NCI-H526 treated with DMSO at 0.1 percent for 48 hours (cell line): ENCODE results near the gene TRMT10B.
"Not testable (repeated sequence)": the region's sequence is repeated elsewhere in the genome, so short reads cannot be mapped to it uniquely, and the experiment has no call there.

Source experiments
- DNase-seq: peaks from one replicate; lab custom pipeline; 2025; lab: John Stamatoyannopoulos, UW

TRMT10B gene

DNA sequence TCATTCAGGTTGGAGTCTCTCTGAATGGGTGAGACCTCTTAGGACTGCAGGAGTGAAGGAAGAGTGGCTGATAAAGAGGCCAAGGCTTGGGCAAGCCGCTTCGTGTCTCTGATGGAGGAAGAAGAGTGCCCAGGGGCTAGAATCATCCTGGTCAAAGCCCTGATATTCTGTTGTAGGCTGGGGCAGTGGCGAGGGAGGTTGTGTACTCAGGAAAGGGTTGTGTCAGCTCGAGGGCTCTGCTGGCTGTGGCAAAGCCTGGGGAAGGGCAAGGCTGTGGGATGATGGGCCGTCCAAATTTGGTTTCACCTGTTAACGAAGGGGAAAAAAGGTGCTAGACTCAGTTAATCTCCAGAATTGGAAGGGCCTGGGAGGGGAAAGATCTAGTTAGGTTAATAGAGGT is 2.4 kb upstream of the TRMT10B start:
- no peak for DNase-seq

DNA sequence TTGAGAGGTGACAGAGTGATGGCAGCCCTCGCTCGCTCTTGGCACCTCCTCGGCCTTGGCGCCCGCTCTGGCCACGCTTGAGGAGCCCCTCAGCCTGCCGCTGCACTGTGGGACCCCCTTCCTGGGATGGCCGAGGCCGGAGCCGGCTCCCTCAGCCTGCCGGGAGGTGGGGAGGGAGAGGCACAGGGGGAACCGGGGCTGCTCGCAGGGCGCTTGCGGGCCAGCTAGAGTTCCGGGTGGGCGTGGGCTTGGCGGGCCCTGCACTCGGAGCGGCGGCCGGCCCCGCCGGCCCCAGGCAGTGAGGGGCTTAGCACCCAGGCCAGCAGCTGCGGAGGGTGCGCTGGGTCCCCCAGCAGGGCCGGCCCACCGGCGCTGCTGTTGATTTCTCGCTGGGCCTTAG is 1.9 kb upstream of the TRMT10B start:
- DNase-seq, result not testable (repeated sequence)

DNA sequence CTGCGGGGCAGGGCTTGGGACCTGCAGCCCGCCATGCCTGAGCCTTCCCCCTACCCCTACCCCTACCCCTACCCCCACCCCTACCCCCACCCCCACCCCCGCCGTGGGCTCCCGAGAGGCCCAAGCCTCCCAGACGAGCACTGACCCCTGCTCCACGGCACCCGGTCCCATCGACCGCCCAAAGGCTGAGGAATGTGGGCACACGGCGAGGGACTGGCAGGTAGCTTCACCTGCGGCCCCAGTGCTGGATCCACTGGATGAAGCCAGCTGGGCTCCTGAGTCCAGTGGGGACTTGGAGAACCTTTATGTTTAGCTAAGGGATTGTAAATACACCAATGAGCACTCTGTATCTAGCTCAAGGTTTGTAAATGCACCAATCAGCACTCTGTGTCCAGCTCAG is 1.5 kb upstream of the TRMT10B start:
- DNase-seq, result not testable (repeated sequence)

DNA sequence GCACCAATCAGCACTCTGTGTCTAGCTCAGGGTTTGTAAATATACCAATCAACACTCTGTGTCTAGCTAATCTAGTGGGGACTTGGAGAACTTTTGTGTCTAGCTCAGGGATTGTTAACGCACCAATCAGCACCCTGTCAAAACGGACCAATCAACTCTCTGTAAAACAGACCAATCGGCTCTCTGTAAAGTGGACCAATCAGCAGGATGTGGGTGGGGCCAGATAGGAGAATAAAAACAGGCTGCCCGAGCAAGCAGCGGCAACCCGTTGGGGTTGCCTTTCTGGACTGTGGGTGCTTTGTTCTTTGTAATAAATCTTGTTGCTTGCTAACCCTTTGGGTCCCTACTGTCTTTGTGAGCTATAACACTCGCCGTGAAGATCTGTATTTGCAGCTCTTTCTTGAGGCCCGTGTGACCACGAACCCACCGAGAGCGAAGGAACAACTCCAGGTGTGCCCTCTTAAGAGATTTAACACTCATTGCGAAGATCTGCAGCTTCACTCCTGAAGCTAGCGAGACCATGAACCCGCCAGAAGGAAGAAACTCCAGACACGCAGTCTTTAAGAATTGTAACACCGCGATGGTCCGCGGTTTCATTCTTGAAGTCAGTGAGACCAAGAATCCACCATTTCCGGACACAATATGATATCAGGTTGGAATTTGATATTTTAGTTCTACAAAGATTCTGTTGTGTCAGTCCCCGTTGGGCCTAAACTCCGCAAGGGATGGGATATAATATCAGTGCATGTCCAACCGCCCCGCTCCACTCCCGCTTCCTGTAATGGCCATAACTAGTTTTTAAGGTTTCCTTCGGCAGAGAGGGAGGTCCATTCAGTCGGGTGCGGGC is 740 bp upstream of the TRMT10B start:
- no peak for DNase-seq

DNA sequence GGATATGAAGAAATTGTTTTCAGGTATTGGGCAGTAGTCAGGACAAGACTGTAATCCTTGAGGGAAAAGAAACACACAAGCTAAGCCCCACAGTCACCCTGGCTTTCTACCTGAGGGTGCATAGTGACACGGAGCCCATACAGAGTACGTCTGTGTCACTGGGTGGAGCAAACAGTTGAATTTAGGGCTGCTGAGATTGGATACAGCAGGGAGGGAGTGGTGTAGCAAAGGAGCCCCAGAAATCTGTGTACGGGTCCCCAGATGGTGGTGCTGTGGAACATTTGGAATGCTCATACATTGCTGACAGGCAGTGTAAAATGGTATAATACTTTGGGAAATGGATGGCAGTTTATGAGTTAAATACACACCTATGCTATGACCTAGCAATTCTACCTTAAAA is 5.1 kb downstream of the TRMT10B start:
- no peak for DNase-seq

DNA sequence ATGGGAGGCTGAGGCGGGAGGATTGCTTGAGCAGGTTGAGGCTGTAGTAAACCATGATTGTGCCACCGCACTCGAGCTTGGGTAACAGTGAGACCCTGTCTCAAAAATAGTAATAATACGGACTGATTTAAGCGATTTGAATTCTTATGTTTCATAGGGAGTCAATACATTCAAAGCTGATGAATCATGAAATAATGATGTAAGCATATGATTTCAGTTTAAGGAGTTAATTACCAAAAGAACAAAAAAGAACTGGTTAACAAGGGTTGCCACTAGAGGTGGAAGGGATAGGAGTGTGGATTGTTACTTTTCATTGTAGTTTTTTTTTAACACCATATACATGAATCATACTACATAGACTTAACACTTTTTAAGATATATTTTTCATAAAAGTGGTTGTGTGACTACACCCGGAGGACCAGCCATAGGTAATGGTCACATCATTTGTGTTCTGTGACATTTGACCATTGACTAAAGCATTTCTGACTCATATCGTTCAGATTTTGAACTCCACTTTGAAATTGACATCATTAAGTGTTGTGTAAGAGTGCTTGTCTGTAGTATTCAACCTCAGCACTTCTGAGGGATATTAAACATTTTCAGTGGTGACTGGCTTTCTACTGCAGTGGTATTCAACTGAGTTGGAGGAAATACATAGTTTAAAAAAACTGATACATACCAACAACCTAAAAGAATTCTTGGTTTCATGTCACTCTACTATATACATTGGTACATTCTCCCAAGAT is 7.0 kb downstream of the TRMT10B start:
- DNase-seq, result no peak

DNA sequence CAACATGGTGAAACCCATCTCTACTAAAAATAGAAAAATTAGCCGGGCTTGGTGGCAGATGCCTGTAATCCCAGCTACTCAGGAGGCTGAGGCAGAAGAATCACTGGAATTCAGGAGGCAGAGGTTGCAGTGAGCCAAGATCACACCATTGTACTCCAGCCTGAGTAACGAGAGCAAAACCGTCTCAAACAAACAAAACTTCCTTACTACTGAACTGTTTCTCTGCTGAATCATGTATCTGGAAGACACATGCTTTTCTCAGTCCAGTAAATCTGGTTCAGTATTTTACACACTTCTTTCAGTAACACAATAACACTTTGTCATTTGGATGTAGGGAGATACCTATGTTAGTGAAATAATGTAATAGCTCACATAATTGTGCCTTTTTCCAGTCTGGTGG is 7.9 kb downstream of the TRMT10B start:
- DNase-seq, result no peak

DNA sequence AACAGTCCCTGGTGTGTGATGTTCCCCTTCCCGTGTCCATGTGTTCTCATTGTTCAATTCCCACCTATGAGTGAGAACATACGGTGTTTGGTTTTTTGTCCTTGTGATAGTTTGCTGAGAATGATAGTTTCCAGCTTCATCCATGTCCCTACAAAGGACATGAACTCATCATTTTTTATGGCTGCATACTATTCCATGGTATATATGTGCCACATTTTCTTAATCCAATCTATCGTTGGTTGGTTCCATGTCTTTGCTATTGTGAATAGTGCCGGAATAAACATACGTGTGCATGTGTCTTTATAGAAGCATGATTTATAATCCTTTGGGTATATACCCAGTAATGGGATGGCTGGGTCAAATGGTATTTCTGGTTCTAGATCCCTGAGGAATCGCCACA is 11.7 kb downstream of the TRMT10B start:
- DNase-seq, result not testable (repeated sequence)

DNA sequence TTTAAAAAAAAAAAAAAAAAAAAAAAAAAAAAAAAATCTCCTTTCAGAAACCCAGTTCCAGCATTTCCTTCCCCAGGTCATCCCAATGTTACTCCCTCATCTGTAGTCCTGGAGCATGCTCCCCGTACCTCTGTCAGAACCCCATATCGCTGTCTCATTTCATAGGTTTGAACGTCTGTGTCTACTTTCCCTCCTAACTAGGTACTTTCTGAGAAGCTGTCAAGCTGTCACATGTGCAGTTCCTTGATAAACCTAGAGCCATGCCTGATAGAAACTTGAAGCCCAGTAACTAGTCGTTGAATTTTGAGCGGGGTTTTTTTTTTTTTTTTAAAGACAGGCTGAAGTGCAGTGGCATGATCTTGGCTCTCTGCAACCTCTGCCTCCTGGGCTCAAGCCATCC is 15.7 kb downstream of the TRMT10B start:
- DNase-seq, result no peak

DNA sequence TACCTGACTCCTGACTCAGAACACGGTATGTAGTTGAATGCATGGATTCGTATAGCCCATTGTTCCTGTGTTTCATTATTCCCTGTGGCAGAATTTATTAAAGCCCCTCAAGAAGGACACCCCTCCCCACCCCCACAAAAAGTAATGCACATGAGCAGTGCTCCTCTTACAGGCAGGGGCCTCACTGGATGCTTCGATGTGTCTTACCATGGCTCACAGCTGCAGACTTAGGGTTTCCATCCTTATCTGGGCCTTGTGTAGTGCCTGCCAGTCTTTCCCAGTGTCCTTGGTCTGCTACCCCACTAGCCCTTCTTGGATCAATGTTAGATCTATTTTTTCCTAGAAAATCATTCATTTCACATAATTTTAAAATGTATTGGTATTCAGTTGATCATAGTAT is 16.4 kb downstream of the TRMT10B start:
- no peak for DNase-seq

DNA sequence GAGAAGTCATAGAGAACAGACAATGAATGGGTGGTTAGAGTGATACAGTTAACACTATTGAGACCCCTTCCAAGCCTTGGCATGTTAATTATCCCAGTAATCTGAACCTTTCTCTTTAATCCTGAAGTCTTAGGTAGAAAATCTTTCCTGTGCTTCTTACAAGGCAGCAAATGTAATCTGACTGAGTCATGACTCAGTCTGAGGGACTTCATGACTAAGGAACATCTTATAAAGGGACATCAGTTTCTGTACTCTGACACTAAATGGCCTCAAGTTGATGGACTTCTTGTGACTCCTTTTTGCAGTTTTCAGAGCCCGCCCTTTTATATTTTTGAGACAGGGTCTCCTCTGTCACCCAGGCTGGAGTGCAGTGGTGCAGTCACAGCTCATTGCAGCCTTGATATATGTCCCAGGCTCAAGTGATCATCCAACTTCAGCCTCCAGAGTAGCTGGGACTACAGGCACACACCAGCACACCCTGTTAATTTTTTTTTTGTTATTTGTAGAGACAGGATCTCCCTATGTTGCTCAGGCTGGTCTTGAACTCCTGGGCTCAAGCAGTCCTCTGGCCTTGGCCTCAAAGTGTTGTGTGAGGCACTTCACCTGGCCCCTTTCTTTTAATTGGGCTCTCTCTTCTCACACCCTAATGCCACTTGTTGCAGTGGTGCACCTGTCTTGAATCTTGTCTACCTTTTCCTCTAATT is 21.8 kb downstream of the TRMT10B start:
- DNase-seq, result no peak

DNA sequence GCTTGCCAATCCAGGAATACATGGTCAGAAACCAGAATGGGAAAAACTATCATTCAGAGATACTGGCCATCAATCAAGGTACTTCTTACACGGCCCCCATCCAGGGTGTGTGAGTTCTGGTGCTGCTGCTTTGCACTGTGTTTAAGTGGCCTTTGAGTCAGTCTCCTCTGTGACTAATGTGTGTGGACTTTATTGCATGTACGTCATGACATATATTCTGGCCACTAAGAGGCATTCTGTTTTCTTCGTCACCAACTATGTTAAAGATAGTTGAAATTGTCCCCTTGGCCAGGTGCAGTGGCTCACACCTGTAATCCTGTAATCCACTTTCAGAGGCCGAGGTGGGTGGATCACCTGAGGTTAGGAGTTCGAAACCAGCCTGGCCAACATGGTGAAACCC is 22.7 kb downstream of the TRMT10B start:
- no peak for DNase-seq

DNA sequence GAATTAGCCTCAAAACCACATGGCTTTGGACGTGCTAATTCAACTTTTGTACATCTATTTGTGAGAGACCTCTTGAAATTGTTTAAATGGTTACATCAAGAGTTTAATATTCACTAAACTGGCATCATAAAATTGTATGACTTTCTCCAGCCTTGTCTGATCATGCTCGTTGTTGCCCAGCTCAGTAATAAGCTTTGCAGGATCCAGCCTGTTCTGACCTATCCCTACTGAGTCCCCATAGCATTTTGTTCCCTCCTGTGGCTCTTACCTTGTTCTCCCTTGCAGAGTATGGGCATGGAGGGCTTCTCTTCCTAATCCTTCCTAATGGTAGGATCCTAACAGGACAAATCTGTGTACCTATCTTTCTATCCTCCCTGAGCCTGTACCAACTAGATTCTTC is 24.9 kb downstream of the TRMT10B start:
- no peak for DNase-seq

DNA sequence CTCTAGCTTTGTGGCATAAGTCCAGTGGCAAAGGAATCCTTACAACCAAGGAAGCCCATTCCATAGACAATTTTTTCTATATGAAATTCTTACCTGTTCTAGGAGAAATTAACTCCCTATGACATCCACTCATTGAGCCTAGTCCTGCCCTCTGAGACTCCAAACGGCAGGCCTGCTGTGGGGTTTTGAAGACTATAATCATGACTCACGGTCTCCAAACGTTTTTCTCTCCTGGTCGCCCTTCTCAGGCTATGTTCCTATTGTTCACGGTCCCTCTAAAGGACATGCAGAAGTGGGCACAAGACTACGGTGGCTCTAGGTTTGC is 30.6 kb downstream of the TRMT10B start:
- no peak for DNase-seq

DNA sequence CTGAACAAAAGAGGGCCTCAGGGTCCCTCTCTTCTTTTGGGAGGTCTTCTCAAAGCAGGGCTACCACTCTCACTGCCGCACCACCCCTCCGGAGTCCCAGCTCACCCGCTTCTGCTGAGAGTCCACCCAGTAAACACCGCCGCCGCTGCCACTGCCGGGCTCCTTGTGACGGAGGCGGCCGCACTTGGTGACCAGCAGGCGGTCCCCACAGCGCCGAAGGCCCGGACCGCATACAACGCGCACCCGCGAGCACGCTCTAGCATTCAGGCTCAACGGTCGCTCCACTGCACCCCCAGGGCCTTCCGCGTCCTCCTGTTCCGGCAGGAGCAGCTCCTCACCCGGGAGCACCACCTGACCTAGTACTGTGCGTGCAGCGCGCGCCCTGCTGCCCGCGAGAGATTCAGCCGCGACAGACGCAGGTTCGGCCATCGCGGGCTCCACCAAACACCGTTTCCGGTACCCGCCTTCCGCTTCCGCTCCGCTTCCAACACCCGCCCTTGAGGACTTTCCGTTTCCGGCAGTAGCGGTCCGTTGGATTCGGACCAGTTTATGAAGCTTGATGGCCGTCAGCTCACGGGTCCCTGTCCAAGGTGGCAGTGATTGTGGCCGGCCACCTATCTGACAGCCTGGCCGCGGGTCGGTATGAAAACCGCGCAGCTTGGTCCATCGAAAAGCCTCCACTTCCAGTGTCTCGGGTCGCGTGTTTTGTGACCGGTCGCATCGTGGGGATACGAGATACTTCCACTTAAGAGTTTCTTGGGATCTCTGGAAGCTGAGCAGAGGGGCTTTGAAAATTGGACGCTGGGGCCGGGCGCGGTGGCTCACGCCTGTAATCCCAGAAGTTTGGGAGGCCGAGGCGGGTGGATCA is 31.2 kb downstream of the TRMT10B start, which contains the start of gene EXOSC3:
EXOSC3 (minus strand) TSS at position 449 of the 868 bp plus-strand sequence; CDS start at position 429, 20 bp downstream.
- peak; percentile 81 for DNase-seq

DNA sequence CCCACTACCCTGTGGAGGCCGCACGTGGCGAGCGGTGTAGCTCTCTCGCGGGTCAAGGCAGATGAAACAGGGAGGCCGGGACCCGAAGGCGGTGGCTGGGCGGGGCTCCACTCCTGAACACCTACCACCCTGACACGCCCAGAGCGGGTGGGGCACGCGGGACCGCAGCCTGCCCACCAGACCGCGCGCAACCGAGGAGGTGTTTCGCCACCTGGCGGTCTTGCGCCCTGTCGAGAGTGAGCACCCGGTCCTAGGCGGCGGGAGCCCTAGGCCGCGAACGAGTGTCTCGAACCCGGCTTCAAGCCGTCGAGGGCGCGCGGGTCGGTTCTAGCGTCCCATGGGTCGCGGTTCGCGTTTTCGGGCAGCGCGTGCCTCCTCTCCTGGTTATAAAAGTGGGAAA is 33.5 kb downstream of the TRMT10B start:
- DNase-seq, result no peak

DNA sequence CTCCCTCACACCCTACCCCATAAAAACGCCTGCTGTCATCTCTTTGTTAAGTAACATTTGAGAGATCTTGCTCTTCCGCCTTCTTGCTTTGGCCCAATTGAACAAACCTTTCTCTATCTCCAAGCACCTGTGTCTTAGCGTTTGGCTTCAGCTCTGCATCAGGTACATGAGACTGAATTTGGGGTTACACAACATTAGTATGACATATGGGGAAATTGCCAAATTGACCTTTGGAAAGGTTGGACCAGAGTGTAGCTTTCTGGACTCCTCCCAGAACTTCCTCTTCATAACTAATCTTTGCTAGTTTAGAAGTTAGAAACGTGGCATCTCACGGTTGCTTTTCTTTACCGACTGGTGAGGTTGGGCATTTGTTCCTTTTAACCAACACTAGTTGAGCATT is 34.7 kb downstream of the TRMT10B start:
- no peak for DNase-seq

DNA sequence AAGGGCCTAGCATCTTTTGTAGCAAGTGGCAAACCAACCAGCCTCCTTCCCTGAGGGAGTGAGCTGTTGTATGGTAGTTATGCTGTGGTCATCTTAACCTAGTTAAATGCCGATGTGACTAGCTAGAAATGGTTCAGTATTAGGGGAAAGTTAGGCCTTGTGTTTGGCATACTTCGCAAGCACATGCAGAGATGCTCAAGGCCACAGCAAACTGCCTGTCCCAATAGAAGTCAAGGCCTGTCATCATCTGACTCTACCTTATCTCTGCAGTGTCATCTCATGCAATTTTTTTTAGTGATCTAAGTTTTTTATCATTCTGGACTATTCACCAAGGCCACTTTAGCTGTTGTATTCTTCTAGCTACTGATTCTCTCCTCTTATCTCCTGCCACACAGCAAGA is 36.5 kb downstream of the TRMT10B start:
- DNase-seq, result no peak

DNA sequence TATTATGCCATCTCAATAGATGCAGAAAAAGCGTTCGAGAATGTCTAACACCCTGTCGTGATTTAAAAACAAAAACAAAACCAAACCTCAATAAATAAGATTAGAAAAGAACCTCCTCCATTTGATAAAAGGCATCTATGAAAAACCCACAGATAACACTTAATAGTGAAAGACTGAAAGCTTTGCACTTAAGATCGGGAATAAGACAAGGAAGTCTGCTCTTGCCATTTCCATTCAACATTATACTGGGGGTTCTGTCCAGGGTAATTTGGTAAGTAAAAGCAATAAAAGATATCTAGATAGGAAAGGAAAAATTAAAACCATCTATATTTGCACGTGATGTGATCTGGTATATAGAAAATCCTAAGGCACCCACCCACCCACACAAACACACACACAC is 38.5 kb downstream of the TRMT10B start:
- no peak for DNase-seq

DNA sequence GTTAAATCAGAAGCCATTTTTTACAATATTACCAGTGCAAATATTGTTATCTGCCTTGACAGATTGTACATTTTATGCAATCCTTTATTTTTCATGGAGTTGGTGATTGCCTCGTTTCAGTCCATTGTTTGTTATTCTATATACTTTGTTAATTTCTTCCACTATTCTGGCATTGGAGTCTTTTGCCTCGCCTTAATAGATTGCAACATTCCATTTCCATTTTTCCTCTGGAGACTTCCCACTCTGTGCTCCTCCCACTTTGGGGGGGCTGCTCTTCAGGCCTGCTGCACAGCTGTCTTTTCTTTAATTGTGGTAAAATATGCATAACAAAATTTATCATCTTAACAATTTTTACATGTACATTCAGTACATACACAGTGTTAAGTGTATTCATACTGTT is 42.6 kb downstream of the TRMT10B start:
- no peak for DNase-seq

DNA sequence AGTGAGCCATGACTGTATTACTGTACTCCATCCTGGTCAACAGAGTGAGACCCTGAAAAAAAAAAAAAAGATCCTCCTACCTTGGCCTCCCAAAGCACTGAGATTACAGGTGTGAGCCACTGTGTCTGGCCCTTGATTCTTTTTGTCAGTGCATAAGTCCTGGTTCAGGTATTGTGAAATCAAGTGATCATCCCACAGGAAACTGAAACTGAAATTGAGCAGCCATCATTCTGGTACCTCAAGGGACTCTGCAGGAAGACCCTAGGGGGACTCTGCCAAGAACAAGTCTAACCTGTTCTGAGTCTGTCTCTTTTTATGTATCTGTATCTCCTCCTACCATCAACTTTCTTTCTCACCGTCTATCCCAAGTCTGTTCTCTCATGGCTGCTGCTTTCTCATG is 45.1 kb downstream of the TRMT10B start:
- no peak for DNase-seq
